Measurements from ENCODE around the gene KCNC1. TPM values are rescaled to one million over a fixed set of nuclear protein-coding genes. Genes with fewer than 3 reads are reported as not detected.

KCNC1 gene
- polyA plus RNA-seq, 5 donors: 0.67 to 1.2 (median 0.72) TPM

DNA sequence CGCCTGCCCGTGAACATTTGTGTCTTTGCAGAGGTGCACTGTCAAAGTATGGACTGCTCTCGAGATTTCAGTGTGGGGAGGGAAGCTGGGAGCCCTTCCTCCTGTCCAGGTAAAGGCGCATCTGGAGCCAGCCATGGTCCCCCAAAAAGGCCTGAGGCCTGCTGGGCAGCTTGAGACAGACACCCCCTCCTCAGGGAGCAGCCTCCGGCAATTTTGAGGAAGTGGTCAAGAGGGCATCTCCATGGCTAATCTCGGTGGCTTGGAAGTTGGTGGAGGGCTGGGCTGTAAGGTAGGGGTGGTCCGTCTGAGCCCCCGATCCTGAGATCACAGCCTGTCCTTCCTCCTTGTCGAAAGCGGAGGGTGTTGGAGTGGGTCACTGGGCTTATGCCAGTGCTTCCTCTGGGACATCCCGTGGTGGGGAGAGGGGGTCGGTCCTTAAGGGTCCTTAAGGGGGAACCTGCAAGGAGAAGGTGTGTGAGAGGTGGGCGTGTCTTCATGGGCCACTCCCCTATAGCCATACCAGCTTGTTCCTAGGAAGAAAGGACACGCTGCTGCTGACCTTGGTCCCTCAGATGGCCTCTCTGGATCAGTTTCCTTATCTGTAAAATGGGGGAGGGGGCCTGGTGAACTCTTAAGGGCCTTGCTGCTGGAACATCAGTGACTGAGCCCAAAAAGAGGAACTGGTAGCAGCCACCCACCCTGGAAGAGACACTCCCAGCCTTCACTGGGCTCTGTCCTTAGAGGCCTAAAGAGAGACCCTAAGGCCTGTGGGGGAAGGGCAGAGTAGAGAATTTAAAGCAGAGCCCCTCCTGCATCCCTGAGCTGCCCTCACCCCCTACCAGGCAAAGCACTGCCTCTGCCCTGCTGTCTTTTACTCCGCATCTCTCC lies 2.6 kb downstream of the KCNC1 start:
- DNase-seq: no peak

- DNase-seq: no peak
These were observed 3.8 kb downstream of the KCNC1 start for GRCh38 chr11:17738151-17738973.

DNA sequence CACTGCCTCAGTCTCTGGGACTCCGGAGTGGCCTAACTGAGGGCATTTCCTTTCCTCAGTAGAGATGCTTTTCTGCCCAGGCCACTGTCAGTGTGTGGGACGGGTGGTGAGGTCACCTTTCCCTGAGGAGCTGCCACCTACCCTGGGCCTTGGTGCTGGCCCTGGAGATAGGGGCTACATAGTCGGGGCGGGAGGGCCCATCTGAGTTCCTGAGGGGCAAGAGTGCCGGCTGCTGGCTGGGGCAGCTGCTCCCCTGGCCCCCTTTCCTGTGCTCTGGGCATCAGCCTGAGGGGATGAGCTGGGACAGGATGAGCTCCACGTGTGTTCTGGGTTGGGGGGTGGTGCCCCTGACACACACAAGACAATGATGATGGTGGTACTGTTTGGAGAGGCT lies 5.4 kb downstream of the KCNC1 start:
- no peak for DNase-seq

DNA sequence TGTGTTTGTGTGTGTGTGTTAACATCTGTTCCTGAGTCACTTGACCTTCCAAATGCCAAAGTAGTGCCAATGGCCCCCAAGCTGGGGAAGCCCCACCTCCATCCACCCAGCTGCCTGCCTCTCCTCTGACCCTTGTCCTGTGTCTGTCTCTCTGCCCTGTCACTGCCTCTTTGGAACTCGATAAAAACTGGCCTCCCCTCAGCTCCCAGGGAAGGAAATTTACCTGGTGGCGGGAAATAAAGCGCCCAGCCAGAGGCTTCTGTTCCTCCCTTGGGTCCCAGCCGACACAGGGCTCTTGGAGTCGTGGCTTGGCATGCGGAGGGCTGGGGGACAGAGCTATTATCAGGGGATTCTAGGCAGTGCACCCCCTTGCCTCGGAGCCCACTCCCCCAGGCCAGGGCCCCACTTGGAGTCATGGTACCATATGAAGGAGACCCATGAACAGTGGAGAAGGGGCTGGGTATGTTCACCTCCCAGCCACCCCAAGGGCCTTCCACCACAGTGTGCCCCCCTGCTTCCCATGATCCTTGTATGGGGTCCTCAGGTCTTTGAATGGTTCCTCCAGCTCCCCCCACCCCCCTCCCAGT lies 6.2 kb downstream of the KCNC1 start:
- no peak for DNase-seq

DNA sequence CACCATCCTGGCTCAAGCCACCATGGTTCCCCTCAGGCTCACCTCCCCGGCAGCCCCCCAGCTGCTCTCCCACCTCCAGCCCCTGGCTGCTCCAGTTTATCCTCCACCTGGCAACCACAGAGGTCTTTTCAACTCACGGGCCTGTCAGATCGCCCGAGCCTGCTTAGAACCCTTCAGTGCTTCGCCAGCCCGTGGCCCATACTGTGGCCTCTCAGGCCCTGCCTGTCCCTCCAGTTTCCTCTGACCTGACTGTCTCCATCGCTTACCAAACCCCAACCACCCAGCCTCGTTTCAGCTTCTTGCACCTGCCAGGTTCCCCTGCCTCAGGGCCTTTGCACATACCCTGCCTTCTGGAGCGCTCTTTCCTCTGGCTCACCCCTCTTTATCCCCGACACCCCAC lies 6.9 kb downstream of the KCNC1 start:
- DNase-seq: no peak

DNA sequence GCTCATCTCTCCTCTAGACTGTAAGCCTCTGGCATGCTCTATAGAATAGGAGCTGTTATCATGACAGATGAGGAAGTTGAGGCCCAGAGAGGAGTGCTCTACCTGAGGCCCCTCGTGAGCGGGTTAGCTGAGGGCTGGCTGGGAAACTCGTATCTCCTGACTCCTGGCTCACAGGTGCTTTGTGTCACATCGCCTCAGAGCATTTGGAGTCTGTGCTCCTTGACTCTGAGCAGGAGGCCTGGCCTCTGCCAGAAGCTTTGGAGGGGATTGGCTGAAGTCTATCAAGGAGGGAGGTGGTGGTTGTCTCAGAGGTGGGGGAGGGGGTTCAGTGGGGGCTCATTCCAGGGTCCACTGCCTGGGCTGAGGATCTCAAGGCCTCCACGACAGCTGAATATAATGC lies 7.4 kb downstream of the KCNC1 start:
- DNase-seq: no peak

DNA sequence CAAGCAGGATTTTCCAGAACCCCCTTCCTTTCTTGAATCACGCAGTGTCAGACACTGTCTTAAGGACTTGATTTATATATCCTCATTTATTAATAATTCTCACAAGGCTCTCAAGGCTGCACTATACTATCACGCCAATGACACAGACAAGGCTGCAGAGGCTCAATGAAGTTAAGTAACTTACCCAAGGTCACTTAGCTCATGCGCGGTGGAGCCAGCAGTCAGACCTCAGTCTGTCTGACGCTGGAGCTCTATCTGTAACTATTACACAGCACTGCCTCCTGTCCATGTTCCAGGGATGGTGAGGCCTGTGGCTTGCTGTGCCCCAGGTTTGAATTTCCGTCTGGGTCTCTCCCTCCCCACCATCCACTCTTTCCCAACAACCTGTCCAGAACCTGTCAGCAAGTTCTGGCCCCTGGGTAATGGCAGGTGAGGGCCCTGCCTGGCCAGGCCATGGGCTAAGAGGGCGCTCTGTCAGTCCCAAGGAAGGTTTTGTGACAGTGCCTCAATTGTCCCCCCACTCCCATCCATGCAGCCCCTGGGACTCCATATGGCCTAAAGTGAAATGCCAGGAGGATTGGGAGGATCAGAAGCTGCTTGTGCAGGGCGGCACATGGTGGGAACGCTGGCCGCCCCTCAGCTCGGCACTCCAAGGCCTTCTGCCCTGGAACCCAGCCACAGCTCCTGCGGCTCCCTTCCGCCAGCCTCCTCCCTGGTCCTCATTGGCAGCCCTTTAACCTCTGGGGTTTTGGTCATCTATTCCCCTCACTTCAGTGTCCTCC lies 8.6 kb downstream of the KCNC1 start:
- DNase-seq: no peak

DNA sequence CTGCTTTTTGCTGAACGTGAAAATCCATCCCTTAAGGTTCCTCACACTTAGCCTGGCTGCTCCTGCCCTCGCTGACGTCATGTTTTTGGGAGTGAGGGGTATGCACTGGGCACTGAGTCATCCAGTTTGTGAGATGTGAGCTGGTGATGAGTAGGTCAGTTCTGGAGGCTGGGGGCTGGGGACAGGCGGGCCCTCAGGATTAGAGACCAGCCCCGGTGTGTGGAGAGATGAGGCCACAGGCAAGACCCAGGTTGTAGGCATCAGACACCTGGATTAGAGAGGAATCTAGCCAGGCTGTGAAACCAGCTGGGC lies 9.2 kb downstream of the KCNC1 start:
- no peak for DNase-seq

DNA sequence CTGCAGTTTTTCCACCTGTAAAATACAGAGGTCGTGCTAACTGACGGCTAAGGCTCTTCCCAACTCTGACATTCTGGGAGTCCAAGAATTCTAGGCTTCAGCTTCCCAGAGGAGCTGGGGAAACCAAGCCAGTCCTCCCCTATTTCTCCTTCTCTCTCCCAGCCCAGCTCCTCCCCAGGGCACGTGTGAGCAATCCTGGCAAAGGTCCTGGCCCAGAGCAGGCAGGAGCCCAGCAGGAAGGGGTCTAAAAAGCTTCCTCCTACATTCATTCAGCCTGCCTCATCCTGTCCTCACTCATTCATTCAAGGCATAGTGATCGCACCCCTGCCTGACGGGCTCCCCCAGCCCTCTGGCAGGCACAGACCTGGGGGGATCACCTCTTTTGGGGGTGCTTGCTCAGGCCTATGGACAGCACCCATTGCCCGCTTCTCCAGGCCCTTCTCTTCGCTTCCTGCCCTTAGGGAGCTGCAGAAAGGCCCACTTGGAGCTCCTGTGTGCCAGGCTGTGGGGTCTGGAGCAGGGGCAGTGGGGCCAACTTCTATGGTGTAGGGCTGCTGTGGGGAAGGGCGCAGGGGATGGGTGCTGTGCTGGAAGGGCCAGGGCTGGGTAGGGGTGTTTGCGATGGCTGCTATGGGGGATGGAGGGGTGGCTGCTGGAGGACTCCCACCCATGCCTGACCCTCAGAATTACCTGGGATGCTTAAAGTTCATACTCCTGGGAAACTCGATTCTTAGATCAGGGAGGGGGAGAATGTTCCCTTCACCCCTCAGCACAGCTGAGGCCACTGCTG lies 9.8 kb downstream of the KCNC1 start:
- DNase-seq: no peak

DNA sequence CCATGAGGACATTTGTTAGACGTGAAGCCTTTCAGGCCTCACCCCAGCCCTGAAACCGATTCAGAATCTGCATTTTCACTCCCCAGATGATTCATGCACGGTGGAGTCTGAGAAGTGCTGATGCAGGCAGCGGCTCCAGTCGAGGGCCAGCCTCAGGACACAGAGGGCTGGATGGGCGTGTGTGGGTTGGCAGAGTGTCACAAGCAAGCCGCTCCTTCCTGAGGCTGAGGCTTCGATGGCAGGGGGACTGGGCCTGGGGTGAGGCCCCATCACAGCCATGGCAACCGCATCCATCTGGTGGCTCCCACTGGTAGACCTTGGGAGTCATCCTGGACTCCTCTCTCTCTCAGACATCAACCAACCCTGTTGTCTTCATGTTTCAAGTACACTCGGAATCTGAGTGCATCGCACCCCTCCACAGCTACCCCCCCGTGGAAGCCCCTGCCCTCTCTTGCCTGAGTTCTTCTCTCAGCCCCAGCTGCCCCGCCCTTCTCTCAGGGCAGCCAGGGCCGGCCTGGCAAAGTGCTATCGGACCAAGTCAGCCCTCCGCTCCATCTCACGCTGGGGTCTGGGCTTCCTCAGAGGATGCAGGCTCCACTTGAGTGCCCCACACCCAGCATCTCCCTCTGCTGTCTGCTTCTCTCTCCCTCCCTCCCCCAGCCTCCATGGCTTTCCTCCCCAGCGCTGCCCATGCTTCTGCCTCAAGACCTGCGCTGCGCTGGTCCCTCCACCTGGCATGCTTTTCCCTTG lies 10.6 kb downstream of the KCNC1 start:
- no peak for DNase-seq

DNA sequence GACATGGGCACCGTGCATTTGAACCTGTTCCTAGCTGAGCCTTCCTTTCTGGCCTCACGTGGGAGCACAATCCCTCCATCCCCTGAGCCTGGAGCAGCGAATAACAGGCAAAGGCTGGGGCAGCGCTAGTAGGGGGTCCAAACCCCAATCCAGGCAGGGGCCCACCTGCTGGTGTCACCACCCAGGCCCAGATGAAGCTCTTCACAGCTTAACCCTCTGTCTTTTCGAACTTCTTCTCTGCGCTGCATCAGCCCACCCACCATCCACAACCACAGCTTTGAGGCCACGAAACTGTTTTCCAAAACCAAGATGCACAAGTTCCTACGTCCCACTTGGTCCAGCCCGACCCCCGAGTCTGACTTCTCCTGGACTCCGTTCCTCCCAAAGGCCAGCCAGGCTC lies 11.5 kb downstream of the KCNC1 start:
- DNase-seq: no peak

DNA sequence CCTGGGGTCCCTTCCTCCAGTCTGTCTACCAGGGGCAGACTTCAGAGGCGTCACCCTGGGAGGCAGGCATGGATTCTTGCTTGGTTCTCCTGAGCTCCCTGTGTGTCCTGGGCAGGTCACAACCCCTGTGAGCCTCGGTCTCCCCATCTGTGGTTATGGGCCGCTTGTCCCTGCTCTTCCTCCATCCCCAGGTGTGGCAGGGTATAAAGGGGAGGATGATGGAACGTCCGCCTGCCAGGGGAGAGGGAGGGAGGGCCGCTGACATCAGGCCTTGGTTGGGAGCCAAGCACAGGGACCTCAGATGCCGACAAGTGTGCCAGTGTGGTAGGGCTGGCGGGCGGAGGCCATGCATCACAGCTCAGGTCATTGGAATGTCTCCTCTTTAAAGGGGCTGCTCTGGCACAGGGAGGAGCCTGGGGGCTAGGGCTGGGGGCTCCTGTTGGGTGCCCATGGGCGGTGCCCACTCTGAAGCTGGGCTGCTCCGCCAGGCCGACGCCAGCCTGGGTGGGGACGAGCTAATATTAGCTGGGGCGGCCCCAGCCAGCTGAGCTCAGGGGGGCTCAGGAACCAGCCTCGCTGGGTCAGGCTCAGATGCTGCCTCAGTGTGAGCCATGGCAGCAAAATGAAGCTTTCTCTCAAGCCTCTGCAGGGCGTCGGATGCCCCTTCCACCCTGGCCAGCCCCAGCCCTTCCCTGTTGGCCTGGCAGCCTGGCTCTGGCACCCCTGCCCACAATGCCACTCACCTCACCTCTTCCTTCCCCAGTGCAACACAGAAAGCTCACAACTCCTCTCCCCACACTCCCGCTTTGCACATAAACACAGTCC lies 12.8 kb downstream of the KCNC1 start:
- DNase-seq: no peak

- no peak for DNase-seq
These were observed 13.5 kb downstream of the KCNC1 start for GRCh38 chr11:17748044-17748443.

DNA sequence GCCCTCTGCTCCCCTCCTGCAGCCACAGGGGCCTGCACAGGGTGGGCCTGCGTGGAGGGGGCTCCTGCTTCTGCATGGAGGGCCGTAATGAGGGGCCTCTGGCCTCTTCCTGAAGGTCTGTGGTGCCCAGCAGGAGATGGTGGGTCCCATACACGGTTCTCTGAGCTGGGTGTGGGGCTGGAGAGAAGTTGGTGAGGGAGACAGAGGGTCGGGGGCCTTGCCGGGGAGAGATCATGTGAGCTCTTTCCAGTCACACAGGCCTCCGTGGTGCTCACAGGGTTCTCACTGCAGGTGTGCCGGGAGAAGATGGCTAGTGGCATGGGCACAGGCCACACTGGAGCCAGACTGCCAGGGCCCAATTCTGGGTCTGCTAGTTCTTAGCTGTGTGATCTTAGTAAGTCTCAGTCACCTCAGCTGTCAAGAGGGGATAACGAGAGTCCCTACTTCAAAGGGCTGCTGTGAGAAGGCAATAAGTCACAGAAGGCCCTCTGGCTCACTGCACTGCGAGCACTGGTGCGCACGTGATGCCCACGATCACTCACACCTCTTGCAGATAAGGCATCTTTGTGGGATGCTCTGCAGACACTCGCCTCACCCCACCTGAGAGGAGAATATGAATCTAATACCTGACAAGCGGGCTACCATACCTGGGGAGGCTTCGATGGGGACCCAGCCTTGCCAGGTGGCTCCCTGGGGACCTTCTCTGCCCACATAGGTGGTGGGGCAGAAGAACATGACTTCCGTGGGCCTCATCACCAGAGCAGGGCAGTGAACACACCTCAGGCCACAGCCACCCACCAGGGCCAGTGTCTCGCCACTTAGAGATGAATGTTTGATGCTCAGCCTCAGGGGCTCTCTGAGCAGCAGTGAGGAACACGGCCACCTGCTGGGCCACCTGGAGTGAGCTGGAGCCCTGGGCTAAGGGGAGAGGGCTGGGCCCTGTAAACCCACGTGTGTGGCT lies 14.5 kb downstream of the KCNC1 start:
- DNase-seq: no peak

DNA sequence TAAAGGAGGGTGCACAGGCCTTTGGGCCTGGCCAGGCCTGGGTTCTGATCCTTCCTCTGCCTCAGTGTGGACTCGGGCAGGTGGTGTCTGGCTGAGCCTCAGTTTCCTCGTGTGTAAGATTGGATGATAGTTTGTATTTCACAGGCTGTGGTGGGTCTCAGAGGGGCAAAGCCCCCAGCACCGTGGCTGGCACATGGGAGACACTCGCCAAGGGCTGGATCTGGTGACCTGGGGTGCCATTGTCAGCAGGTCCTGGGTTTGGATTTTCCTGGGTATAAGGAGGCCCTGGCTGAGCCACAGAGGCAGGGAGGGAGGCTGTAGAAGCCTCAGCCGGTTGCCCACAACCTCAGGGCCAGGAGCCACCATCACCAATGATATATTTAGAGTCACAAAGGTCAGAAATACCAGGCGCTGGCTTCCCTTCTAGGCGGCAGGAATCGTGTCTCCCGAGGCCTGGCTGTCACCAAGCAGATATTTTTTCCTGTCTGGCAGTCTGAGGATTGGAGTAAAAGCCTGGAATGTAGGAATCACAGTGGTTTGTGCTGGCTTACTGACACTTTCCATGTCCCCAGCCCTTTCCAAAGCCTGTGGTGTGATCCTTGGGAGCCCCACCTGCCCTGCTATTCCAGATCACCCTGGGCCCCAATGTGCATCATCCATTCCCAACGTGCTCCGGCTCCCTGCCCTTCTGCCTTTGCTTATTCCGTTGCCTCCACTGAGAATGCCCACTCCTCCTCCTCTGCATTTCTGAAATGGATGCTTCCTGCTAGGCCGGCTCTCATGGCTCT lies 15.6 kb downstream of the KCNC1 start:
- DNase-seq: no peak

DNA sequence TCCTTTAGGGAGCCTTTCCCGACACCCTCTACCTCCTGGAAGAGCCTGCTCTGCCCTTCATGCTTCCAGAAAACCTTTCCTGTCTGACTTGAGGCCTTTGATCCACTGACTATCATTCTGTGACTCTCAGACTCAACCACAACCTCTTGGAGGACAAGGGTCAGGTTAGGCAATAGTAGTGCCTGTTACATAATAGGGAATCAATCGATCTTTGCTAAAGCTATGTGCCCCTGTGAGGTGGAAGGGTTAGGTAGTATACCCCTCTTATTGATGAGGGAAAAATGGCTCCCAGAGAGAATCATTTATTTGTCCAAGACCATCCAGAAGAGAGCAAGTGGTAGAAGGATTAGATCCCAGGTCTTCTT lies 16.2 kb downstream of the KCNC1 start:
- DNase-seq: no peak

- DNase-seq: no peak
These were observed 17.0 kb downstream of the KCNC1 start for GRCh38 chr11:17751558-17751957.

DNA sequence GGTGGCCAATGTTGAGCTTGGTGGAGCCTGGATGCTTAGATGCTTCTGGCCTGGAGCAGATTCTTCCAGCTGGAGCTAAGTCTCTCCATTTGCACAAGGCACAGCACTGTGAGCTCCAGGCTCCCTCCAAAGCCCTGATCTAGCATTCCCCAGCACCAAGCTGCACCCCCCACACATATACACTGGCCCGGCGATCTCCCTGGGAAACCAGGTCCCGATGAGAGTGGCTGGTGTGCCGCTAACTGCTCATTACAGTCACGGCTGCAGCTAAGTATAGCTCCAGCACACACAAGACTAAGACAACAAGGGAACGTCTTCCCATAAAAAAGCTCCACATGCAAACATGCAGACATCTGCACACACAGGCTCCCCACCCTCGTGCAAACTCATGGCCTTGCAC lies 17.6 kb downstream of the KCNC1 start:
- DNase-seq: no peak
